ENCODE data around the gene FXYD5. TPM values are rescaled to one million over a fixed set of nuclear protein-coding genes. Genes with fewer than 3 reads are reported as not detected.

FXYD5 gene
- total RNA-seq, 1 experiment from 2014 or later = 123 TPM

GRCh38 chr19:35144600-35145436, 9.7 kb upstream of the FXYD5 start:
- POLR2A ChIA-PET = no interaction called here
- H3K27ac ChIP-seq (ENCODE audit: low read depth, low read length) = no peak overlapping the region
- peak overlapping the region; percentile 50 for H3K4me2 ChIP-seq (ENCODE audit: low read length)
- no peaks in the 10 kb centered on the region for H3K79me2 ChIP-seq (ENCODE audit: insufficient read depth, low read length)
- no peaks in the 10 kb centered on the region for H3K9me3 ChIP-seq (ENCODE audit: control insufficient read depth in 1 of 2, insufficient read depth in 1 of 2, low read depth in 1 of 2, low read length in 2 of 2)
- H2AFZ ChIP-seq (ENCODE audit: low read depth, low read length, poor library complexity, severe bottlenecking) = no peak overlapping the region
- no peaks in the 10 kb centered on the region for H3K27me3 ChIP-seq (ENCODE audit: insufficient read depth, low read length)
- H3K4me1 ChIP-seq (ENCODE audit: control insufficient read depth in 1 of 2, insufficient read depth in 2 of 2, low read length in 2 of 2) = peaks cover 22 to 35% of the 10 kb centered on the region in 2 experiments
- no peak overlapping the region; the same call in 1 of the 2 replicates for H3K9ac ChIP-seq (ENCODE audit: low read length)
- H3K4me3 ChIP-seq (replicated peaks in 1 of 2; ENCODE audit: low read depth in 1 of 2, low read length in 2 of 2) = no peak overlapping the region
- no peak for DNase-seq (ENCODE audit: low read depth, low spot score)
- CTCF ChIA-PET = interaction anchor here (1.0 to 1.3 kb wide), 2 partner anchors 9 to 10 kb away, joined by 3 to 4 read pairs; partner anchors contain the start of gene FXYD5
- RAD21 ChIA-PET (ENCODE audit: low non-redundant PET in 1 of 2, low total read pairs in 2 of 2, uncharacterized antibody in 2 of 2, unreplicated experiment in 2 of 2) = no interaction called here
- no peaks in the 10 kb centered on the region for H3K9me2 ChIP-seq (ENCODE audit: insufficient read depth)
- intact Hi-C loops (cut with micrococcal nuclease) = no loop called here
- ATAC-seq = peak; percentile 31; the same call in 1 of the 2 replicates
- BruUV-seq (replicated peaks) = no TSS peak
- TF ChIP-seq FOSL1 (IDR thresholded peaks at IDR 0.05; ENCODE audit: low read depth) (no peak), ELF1 (IDR thresholded peaks at IDR 0.05; ENCODE audit: borderline replicate concordance, low read depth) (no peak), SP1 (IDR thresholded peaks at IDR 0.05; ENCODE audit: low read depth) (no peak), POLR2AphosphoS5 (IDR thresholded peaks at IDR 0.05; ENCODE audit: low read depth, low read length) (0 out of 2 replicates have a peak, but pooled peaks have one; percentile 26)
- H4K20me1 ChIP-seq (ENCODE audit: insufficient read depth) = no peaks in the 10 kb centered on the region
- no peaks in the 10 kb centered on the region for H3K36me3 ChIP-seq (ENCODE audit: control insufficient read depth in 1 of 2, insufficient read depth in 2 of 2, low read length in 2 of 2)

- no TSS peak for BruUV-seq (replicated peaks)
- Histone ChIP-seq H3K79me2 (ENCODE audit: insufficient read depth, low read length) (no peaks in the 10 kb centered on the region), H3K36me3 (ENCODE audit: control insufficient read depth in 1 of 2, insufficient read depth in 2 of 2, low read length in 2 of 2) (no peaks in the 10 kb centered on the region), H2AFZ (ENCODE audit: low read depth, low read length, poor library complexity, severe bottlenecking) (no peak overlapping the region), H3K4me1 (ENCODE audit: control insufficient read depth in 1 of 2, insufficient read depth in 2 of 2, low read length in 2 of 2) (peaks cover 13 to 31% of the 10 kb centered on the region in 2 experiments), H3K4me3 (replicated peaks in 1 of 2; ENCODE audit: low read depth in 1 of 2, low read length in 2 of 2) (no peak overlapping the region), H3K9me2 (ENCODE audit: insufficient read depth) (no peaks in the 10 kb centered on the region), H4K20me1 (ENCODE audit: insufficient read depth) (no peaks in the 10 kb centered on the region), H3K4me2 (ENCODE audit: low read length) (no peak overlapping the region), H3K27me3 (ENCODE audit: insufficient read depth, low read length) (no peaks in the 10 kb centered on the region), H3K9me3 (ENCODE audit: control insufficient read depth in 1 of 2, insufficient read depth in 1 of 2, low read depth in 1 of 2, low read length in 2 of 2) (no peaks in the 10 kb centered on the region), H3K27ac (ENCODE audit: low read depth, low read length) (no peak overlapping the region), H3K9ac (ENCODE audit: low read length) (no peak overlapping the region)
- RAD21 ChIA-PET (ENCODE audit: low non-redundant PET in 1 of 2, low total read pairs in 2 of 2, uncharacterized antibody in 2 of 2, unreplicated experiment in 2 of 2) = no interaction called here
- POLR2A ChIA-PET = no interaction called here
- intact Hi-C loops (cut with micrococcal nuclease) = no loop called here
- ATAC-seq (no peak), DNase-seq (ENCODE audit: low read depth, low spot score) (no peak)
- CTCF ChIA-PET = no interaction called here
- TF ChIP-seq MAX (IDR thresholded peaks at IDR 0.05) = no peak
- TF ChIP-seq POLR2A (IDR thresholded peaks at IDR 0.05; ENCODE audit: borderline replicate concordance, extremely low read depth, insufficient read depth, insufficient read length) = no peak
- TF ChIP-seq, protein P1, sequence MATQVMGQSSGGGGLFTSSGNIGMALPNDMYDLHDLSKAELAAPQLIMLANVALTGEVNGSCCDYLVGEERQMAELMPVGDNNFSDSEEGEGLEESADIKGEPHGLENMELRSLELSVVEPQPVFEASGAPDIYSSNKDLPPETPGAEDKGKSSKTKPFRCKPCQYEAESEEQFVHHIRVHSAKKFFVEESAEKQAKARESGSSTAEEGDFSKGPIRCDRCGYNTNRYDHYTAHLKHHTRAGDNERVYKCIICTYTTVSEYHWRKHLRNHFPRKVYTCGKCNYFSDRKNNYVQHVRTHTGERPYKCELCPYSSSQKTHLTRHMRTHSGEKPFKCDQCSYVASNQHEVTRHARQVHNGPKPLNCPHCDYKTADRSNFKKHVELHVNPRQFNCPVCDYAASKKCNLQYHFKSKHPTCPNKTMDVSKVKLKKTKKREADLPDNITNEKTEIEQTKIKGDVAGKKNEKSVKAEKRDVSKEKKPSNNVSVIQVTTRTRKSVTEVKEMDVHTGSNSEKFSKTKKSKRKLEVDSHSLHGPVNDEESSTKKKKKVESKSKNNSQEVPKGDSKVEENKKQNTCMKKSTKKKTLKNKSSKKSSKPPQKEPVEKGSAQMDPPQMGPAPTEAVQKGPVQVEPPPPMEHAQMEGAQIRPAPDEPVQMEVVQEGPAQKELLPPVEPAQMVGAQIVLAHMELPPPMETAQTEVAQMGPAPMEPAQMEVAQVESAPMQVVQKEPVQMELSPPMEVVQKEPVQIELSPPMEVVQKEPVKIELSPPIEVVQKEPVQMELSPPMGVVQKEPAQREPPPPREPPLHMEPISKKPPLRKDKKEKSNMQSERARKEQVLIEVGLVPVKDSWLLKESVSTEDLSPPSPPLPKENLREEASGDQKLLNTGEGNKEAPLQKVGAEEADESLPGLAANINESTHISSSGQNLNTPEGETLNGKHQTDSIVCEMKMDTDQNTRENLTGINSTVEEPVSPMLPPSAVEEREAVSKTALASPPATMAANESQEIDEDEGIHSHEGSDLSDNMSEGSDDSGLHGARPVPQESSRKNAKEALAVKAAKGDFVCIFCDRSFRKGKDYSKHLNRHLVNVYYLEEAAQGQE (IDR thresholded peaks at IDR 0.05; ENCODE audit: low read depth) = no peak
- TF ChIP-seq CEBPB (IDR thresholded peaks at IDR 0.05; ENCODE audit: low read depth) = no peak
- no peak for TF ChIP-seq EGR1 (IDR thresholded peaks at IDR 0.05; ENCODE audit: low read depth)
- TF ChIP-seq ELF1 (IDR thresholded peaks at IDR 0.05; ENCODE audit: borderline replicate concordance, low read depth) = no peak
- no peak for TF ChIP-seq POLR2AphosphoS5 (IDR thresholded peaks at IDR 0.05; ENCODE audit: low read depth, low read length)
- TF ChIP-seq JUND (IDR thresholded peaks at IDR 0.05) = no peak
- no peak for TF ChIP-seq YY1 (IDR thresholded peaks at IDR 0.05; ENCODE audit: extremely low read depth, insufficient replicate concordance, low read depth, low read length)
- TF ChIP-seq EZH2 (IDR thresholded peaks at IDR 0.05) = no peak
Observed at GRCh38 chr19:35146746-35147459, 7.6 kb upstream of the FXYD5 start.
